M059J (cell line): Measurements from ENCODE around the gene HTR2B. TPM values are rescaled to one million over a fixed set of nuclear protein-coding genes. Genes with fewer than 3 reads are reported as not detected.
"Not testable (repeated sequence)": the region's sequence is repeated elsewhere in the genome, so short reads cannot be mapped to it uniquely, and the experiment has no call there.

ENCODE experiments used
- DNase-seq: peaks from one replicate; pipeline ENCODE4 v3.0.0-alpha.2; 2012; ENCODE audit warnings: low read depth
- total RNA-seq: library from RNA; depleted of rRNA; stranded (reverse); fragments of >200 nt; shearing (Covaris generic); gene quantifications from 2 replicates; pipeline ENCODE4 v1.2.3, GENCODE V29; 2014; rRNA removed

The HTR2B gene
- not detected in 2 replicates for total RNA-seq

DNA sequence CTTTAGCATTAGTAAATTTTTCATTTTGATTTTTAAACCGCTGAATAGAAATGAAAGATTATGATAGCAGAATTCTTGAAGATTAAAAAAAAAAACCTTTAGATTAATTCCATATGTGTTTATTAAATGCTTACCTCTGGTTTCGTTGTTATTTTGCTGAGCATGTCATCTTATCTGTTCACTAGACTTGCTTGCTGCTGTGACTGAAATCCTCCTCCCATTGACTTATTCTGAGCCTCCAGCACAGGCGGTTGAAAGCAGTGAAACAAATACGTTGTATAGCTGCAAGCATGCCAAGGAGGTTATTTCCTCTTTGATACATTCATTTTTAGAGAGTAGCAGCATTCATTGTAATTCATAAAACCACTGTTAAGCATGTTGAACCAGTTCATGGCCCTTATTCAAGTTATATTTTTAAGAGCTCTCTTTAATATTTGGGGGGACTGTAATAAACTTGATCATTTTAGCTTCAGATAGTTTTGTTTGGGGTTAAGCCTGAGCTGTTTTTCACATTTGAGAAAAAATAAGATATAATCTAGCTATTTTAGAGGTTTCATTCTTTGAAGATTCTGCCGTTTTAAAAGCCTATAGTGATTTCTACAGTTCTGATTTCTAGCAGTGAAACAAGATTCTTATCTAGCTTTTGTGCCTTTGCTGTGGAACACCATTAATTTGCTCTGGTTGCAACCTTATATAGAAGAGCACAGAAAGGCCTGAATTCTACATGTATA lies at the start of gene HTR2B:
Gene HTR2B, minus strand, starts transcription at position 205 of the 731 bp plus-strand sequence. CDS start 1,278 bp downstream, outside the sequence.
- DNase-seq, result no peak

DNA sequence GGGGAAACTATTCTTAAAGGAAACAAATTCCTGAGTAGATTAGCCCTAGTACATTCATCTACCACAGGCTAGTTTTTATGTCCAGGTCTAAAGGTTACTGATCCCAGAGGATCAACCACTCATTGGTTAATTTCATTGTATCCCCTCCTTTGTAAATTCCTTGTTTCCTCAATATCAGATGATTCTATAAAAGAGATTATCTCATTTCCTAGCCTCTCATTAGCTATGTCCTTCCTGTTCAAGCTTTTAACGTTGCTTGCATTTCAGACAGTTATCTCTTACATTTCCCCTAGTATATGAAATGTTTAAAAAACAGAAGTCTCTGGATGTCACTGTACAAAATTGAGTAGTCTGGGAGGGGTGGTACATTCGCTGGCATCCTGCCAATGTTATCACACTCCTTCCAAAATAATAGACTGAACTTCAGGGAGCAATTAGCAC lies 49.4 kb upstream of the HTR2B start:
- DNase-seq, result no peak

DNA sequence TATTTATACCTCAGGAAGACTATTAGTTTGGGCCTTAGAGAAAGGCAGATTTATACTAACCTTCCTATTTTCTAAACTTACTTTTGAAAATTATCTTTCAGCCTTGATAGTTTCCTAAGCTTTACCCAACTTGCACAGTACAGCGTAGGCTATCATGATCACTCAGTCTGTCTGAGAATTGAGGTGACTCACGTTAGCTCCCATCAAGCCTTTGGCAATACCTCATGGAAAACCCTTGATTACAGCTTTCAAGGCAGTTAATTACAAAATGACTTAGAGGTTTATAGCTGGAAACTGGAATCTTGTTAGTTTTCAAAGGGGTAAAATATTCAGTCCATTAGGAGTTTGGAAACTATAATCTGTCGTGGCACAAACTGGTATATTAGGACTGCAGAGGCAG lies 47.2 kb upstream of the HTR2B start:
- no peak for DNase-seq

DNA sequence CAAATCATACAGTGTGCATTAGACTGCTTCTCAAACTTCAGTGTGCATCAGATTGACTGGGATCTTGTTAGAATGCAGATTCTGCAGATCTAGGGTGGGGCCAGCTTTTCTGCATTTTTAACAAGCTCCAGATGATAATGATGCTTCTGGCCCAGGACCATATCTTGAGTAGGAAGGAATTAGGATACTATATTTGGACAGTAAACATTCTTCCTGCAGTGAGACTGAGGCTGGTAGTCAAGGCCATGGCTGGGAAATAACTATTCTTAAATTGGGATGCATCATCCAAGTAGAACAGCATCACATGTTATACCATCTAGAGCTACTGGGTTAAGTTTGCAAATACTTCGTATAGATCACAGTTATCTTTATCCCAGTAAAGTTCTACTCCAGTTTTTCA lies 45.2 kb upstream of the HTR2B start:
- no peak for DNase-seq

DNA sequence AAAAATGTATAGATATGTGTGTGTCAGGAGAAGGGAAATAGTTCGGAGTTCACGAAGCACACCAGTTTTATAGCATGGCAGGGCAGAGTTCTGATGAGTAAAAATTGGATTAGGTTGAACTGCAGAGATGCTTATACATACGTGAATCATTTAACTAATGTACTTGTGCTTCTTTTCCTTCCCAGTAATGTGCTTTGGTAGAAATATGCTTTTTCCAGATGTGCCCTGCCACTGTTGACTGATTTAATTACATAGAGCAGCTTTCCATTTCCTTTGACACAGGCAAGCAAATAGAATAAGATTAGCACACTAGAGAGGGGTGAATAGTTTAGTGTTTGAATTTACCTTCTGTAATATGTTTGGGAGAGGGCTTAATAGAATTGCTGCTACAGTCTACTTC lies 44.6 kb upstream of the HTR2B start:
- no peak for DNase-seq

DNA sequence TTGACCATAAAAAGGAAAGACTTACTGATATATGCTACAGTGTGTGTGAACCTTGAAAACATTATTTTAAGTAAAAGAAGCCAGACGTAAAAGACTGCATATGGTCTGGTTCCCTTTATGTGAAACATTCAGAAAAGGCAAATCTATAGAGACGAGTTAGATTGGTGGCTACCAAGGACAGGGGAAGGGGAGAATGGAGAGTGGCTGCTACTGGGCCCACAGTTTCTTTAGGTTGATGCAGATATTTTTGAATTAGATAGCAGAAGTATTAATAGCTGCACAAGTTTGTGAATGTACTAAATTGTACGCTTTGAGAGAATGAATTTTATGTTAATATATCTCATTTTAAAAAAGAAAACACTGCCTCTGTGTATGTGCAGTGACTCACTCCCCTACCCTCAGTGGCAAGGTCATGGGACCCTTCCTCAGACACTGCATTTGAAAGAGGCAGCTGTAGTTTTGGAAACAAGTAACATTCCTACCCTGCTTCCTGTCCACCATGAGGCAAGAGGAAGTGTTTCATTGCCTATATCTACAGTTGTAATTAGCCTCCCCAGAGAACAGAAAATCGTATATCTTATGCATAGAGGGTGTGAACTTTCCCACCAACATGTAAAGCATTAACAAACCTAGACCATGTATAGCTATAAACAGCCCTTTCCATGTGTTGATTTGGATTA lies 43.8 kb upstream of the HTR2B start:
- no peak for DNase-seq

DNA sequence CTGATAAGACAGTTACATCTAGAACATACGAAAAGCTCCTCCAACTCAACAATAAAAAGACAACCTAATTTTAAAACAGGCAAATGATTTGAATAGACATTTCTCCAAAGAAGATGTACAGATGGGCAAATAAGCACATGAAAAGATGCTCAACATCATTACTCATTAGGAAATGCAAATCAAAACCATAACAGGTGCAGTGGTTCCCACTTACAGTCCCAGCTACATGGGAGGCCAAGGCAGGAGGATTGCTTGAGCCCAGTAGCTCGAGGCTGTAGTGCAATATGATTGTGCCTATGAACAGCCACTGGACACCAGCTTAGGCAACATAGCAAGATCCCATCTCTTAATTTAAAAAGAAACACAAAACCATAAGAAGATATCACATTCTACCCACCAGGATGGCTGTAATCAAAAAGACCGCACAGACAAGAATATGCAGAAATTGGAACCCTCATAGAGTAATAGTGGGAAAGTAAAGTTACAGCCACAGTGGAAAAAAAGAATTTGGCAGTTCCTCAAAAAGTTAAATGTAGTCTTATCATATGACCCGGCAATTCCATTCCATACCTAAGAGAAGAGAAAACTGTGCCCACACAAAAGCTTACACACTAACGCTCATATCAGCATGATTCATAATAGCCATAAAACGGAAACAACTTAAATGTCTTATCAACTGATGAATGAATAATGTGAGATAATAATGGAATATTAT lies 43.1 kb upstream of the HTR2B start:
- DNase-seq, result no peak

DNA sequence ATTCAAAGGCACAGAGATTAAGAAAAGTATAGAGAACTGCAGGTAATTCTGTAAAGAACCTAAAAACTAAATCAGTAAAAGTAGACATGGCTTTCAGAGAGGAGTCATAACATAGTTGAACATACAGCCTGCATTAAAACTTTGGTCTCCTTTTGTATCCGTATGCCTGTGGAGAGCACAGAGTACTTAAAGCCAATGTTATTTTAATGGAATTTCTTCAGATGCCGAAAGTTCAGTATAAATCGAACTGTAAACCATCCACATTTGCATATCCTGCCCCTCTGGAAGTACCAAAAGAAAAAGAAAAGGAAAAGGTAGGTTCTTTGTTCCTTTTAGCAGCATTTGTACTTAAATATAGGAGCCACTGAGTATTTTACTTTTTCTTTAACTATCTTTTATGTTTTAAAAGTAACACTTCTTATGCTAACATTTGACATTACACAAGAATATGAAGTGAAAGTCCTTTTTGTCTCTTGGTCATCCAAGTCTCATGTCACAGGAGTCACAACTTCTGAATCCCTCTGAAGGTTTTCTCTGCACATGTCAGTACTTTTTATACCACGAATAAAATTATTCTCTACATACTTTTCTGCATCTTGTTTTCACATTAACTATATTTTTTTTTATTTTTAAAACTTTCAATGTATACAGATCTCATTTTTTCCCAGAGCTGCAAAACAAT lies 38.7 kb upstream of the HTR2B start:
- no peak for DNase-seq

DNA sequence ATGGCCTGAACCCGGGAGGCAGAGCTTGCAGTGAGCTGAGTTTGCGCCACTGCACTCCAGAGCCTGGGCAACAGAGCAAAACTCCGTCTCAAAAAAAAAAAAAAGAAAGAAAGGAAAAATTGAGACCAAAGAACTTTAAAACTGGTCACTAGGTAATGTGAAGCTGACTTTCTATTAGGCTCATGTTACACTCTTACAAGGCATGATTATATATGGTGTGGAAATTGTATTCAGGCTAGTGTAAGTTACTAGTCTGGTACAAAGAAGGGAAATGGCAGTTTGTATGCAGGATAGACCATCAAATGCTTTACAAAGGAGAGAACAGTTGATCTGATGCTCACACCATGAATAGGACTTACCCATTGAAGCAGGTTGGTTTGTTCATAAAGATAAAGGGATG lies 38.2 kb upstream of the HTR2B start:
- DNase-seq, result no peak

DNA sequence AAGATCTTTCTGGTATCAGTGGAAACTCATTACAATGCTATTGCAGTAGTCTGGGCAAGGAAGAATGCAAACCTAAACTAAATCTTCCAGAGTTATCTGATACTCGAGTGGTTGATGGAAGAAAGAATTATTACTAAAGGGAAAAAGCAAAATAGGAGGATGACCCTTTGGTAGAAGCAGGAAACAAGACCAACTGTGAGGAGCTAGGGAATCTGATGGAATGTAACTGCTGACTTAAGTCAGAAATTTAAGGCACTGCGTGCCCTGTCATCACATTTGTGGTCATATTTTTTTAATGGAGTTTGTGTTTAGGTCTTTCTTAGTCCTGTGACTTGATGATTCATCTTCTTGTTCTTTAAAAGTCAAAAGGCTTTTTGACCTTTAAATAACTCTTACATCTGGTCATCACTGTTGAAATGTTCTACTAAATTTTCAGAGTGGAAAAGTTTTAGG lies 37.1 kb upstream of the HTR2B start:
- peak; percentile 98 for DNase-seq

DNA sequence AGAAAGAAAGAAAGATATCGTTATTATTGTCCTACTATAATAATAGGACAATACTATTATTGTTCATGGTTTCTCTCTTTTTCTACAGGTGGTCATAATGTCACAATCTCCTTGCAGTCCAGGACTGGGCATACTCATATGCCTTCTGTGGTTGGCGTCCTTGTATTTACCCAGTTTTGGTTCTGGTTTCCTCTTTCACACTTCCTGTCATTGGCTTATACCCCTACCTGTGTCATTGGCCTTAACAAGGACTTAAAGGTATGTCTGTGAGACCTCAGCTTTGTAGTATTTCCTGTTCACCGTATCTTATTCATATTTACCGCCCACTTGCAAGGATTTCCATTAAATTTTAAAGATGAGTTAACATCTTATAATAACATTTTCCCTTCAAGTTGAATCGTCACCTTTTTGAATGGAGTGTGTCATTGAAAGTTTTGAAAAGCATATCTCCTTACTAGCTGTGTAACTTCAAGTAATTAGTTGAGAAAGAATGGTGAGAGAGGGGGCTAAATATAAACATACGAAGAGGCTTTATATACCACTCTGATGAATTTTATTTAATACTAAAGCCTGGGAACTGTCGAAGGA lies 36.5 kb upstream of the HTR2B start:
- peak; percentile 70 for DNase-seq

DNA sequence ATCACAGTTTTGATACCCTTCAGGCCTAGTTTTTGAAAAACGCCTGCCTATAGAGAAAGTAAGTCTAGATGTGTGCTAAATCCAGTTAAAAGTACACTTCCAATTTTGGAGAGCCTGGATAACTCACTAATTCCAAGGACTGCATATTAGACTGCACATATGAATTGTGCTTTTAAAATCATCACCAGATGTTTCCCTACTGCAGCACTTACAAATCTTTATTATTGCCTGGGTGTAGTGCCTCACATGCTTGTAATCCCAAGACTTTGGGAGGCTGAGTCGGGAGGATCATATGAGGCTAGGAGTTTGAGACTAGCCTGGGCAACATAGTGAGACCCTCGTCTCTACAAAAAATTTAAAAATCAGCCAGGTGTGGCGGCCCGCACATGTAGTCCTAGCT lies 35.9 kb upstream of the HTR2B start:
- no peak for DNase-seq

DNA sequence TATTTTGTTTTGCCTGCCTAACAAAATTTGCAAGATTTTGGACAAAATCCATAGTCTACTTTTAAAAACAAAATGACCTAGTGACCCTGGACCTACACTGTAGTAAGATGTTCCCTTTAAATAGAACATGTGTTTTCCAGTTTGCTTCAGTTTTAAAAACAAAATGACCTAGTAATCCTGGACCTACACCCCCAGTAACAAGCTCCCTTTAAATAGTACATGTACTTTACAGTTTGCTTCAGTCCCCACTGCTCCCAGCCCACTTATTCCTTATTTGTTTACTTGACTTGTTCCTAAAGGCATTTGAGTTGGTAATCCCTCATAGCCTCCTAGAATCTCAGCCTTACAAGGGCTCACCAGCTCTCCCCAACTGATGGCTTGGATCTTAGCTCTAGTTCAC lies 34.5 kb upstream of the HTR2B start:
- peak; percentile 25 for DNase-seq

DNA sequence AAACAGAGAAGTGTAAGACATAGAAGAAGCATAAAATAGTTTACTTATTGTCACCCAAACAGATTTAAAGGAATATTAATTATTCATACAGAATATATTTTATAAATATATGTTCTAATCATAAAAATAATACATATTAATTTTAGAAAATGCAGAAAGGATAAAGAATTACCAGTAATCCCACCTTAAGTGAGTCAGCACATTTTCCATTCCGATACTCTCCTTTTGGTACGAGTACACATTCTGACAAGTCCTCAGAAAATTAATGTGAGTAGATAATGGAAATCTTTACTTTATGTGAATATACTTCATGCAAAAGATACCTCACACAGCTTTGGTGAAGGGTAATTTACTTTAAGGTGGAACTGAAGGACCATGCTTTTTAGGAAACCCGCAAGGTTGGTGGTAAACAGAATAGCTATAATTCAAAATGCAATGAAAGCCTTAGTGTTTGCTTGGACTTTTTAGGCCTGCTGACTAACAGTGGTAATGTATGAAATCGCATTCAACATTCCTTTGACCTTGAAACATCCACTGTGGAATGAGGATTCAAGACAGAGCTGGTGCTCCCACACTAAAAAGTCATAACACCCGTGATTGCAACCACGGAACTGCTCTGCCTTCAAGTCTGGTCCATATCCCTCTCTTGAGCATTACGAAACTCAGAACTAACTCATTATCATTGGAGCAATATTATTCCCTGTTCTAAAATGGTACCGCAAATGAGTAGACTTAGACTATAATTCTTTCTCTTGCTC lies 28.1 kb upstream of the HTR2B start:
- no peak for DNase-seq

DNA sequence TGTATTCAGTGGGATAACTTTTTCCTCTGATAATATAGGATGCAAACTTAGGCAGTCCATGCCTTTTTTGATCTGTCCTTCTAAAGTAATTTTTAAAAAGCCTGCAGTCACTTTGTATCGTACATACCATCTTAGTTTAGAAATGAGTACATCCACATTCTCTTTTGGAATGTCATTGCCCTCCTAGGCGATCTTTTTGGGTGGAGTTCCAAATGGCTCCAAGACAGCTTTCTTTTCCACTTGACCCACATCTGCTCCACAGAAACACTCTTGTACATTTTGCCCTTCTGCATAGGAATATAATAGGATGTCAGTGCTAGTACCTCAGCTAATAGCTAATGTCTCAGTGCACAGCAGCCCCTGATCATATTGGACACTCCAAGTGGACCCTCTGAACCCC lies 21.8 kb upstream of the HTR2B start:
- DNase-seq, result no peak

DNA sequence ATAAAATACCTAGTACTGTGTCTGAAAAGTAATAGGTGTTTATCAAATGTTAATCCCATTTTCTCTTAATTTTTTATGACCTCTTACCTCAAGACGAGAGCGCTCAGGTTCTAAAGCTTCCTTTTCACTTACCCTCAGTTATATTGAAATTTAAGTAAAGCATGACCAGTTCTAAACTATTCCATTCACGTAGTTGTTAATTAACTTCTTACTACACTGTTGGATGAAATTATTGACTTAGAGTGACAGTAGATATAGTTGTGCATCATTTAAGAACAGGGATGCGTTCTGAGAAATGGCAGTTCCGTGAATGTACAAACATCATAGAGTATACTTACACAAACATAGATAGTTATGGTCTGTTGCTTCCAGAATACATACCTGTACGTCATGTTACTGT lies 20.1 kb upstream of the HTR2B start:
- DNase-seq, result no peak

DNA sequence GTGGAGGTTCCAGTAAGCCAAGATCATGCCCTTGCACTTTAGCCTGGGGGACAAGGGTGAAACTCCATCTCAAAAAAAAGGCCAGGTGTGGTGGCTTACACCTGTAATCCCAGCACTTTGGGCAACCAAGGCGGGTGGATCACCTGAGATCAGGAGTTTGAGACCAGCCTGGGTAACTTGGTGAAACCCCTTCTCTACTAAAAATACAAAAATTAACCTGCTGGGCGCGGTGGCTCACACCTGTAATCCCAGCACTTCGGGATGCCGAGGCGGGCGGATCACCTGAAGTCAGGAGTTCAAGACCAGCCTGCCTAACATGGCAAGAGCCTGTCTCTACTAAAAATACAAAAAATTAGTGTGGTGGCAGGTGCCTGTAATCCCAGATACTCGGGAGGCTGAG lies 16.0 kb upstream of the HTR2B start:
- DNase-seq, result not testable (repeated sequence)

DNA sequence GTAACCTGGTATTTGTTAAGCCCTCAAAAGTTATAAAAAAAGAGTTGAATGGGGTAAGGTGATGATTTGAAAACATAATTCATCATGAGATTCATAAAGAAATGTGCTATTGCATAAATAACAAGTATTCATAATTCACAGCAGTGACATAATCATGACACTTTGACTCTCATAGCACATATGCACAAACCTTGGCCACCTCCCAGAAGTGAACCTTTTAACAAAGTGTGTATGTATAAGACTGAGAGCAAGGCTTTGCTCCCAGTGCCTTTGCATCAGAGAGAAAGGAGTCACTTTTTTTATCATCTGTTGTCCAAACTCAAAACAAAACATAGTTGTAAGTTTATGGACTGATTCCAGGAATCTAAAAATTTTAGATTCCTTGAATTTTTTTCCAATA lies 15.0 kb upstream of the HTR2B start:
- no peak for DNase-seq

DNA sequence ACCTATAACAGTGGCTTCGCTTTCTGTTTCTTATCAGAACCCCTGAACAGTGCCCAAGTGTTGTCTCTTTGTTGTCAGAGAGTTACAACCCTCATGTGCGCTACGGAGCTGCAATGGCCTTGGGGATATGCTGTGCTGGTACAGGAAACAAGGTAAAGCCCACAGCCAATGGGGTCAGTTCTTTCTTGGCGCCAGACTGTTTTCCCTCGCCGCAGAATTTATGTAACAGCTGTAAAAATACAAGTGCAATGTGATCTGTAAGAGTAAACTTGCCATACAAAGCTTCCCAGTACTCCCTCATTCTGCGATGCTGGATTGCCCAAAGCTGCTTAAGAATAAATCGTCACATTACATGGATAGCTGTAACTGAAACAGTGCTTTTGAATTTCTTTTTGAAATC lies 13.9 kb upstream of the HTR2B start:
- DNase-seq, result no peak

DNA sequence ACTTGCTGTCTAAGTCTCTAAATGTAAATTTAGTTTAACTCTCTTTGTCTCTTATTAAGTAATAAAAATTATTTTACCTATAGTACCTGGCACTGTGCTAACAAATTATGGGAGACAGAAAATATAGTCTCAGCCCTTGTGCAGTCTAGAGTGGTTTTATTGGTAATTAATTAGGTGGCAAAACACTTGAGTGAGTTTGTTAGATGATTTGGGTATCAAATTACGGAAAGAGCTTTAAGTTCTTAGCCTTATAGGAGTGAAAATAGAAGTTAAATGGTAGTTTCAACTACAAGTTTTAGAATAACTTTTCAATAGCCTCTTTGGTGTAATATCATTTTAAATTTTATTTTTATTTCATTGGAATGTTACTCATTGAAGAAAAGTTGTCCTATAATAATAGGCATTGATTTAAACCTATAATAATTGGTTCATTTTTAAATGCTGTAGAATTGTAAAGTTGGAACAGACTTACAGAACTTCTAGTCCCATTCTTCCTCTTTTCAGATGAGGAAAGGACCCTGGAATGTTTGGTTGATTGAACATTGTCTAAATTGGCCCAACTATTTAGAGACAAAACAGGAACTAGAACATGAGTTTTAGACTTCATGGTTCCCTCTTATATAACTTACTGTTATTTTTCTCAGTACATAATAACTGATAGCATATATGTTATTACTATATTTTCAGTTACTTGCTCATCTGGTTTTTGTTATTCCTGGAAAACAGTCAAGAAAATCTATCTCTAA lies 10.2 kb upstream of the HTR2B start:
- no peak for DNase-seq
